K562 (cell line): Measurements from ENCODE around the gene SLC14A1. TPM values are rescaled to one million over a fixed set of nuclear protein-coding genes. Genes with fewer than 3 reads are reported as not detected.

ENCODE experiments used
- ATAC-seq: fragments of 200-7000 bp; cut with Tn5 transposase; 3 replicates; pipeline ENCODE4 v1.9.1; 2020; ENCODE audit warnings: moderate library complexity
- BruUV-seq: library from RNA; stranded (reverse); fragments of 400-500 nt; replicated peaks from 2 replicates; lab custom pipeline; 2021; lab: Mats Ljungman, UMichigan
- CTCF ChIA-PET: fragments of 300-600 bp; formaldehyde crosslinking; extraction: SDS; loops from one replicate; lab custom pipeline; 2021; ENCODE audit warnings: low intra/inter-chr PET ratio; lab: Yijun Ruan, JAX
- POLR2A ChIA-PET: fragments of 300-600, 350-650 bp; sonication (Branson Sonifier 250); formaldehyde crosslinking; extraction: SDS; loops from one replicate; lab custom pipeline; 2021; ENCODE audit warnings: antibody characterized with exemption, inconsistent platforms; lab: Yijun Ruan, JAX
- DNase-seq, 4 experiments: peaks; one replicate each; pipeline versions ENCODE4 v3.0.0 to v3.0.0-alpha.2; 2011 to 2018; ENCODE audit warnings: low spot score in 3 of 4, mixed read lengths in 3 of 4; ENCODE audit errors: extremely low read depth in 1 of 4
- FAIRE-seq: peaks from 2 replicates; lab custom pipeline; 2011; peaks lifted over from hg19 to GRCh38; lab: Jason Lieb, UNC
- H2AFZ ChIP-seq: 2 replicates; pipeline ENCODE4 v1.6.0; 2011; ENCODE audit warnings: low read depth, low read length, control low read depth, inconsistent platforms
- H3K27ac ChIP-seq: fragments of 200-600 bp; 3 replicates; pipeline ENCODE4 v1.8.0; 2011; ENCODE audit warnings: low read depth, mild to moderate bottlenecking, control low read depth, inconsistent platforms, low read length, moderate library complexity, mixed read lengths; ENCODE audit errors: extremely low read depth
- H3K27me3 ChIP-seq, 2 experiments: fragments of 300-600 bp in 1 of 2; 2 replicates in 1 of 2; 3 replicates in 1 of 2; pipeline versions ENCODE4 v1.6.0 to v1.8.0; 2011; ENCODE audit warnings: inconsistent platforms in 2 of 2, low read length in 2 of 2, mild to moderate bottlenecking in 1 of 2, mixed read lengths in 1 of 2, moderate library complexity in 1 of 2; ENCODE audit not compliant: control insufficient read depth in 2 of 2, insufficient read depth in 2 of 2
- H3K36me3 ChIP-seq: fragments of 300-600 bp; 3 replicates; pipeline ENCODE4 v1.8.0; 2011; ENCODE audit warnings: mild to moderate bottlenecking, low read length, inconsistent platforms; ENCODE audit not compliant: control insufficient read depth, insufficient read depth
- H3K4me1 ChIP-seq, 2 experiments: fragments of 200-600 bp in 1 of 2; replicated peaks in 1 of 2; 2 replicates in 1 of 2; 3 replicates in 1 of 2; pipeline versions ENCODE4 v1.5.1 to v1.8.0; 2011; ENCODE audit warnings: inconsistent platforms in 2 of 2, low read length in 2 of 2, mild to moderate bottlenecking in 1 of 2, mixed read lengths in 1 of 2, moderate library complexity in 1 of 2; ENCODE audit not compliant: control insufficient read depth in 2 of 2, insufficient read depth in 2 of 2
- H3K4me2 ChIP-seq: 2 replicates; pipeline ENCODE4 v1.6.1; 2011; ENCODE audit warnings: low read length, control low read depth, inconsistent platforms, mixed read lengths; ENCODE audit not compliant: insufficient read depth
- H3K4me3 ChIP-seq: fragments of 200-600 bp; sonication (generic), shearing (Covaris generic); 2 replicates; pipeline ENCODE4 v1.5.1; 2016; ENCODE audit warnings: control low read depth, inconsistent platforms
- H3K79me2 ChIP-seq: fragments of 200-600 bp; 3 replicates; pipeline ENCODE4 v1.8.0; 2011; ENCODE audit warnings: low read length, inconsistent platforms; ENCODE audit not compliant: control insufficient read depth, insufficient read depth
- H3K9ac ChIP-seq, 2 experiments: 2 replicates each; pipeline versions ENCODE4 v1.6.0 to v1.6.1; 2011; ENCODE audit warnings: low read depth in 2 of 2, low read length in 2 of 2, control low read depth in 1 of 2, inconsistent platforms in 1 of 2, mild to moderate bottlenecking in 1 of 2, mixed read lengths in 1 of 2; ENCODE audit not compliant: insufficient read depth in 1 of 2
- H3K9me1 ChIP-seq: one replicate; pipeline ENCODE4 v1.6.0; 2011; ENCODE audit warnings: inconsistent platforms, mild to moderate bottlenecking, low read length, moderate library complexity; ENCODE audit not compliant: control insufficient read depth, insufficient read depth
- H3K9me3 ChIP-seq: replicated peaks from 2 replicates; pipeline ENCODE4 v1.5.1; 2011; ENCODE audit warnings: low read depth, low read length, inconsistent platforms; ENCODE audit not compliant: control insufficient read depth, insufficient read depth
- H4K20me1 ChIP-seq: replicated peaks from 2 replicates; pipeline ENCODE4 v1.6.1; 2011; ENCODE audit warnings: low read length, inconsistent platforms, mixed read lengths; ENCODE audit not compliant: control insufficient read depth, insufficient read depth
- CC2D1A ChIP-seq: fragments of 450-650 bp; IDR thresholded peaks from 2 replicates; pipeline ENCODE4 v1.6.1; 2017; ENCODE audit warnings: mild to moderate bottlenecking
- ESRRA ChIP-seq: fragments of 450-650 bp; IDR thresholded peaks from 2 replicates; pipeline ENCODE4 v1.6.1; 2014; ENCODE audit warnings: low read depth, mild to moderate bottlenecking, moderate library complexity, borderline replicate concordance
- ESRRB ChIP-seq: fragments of 250-450 bp; sonication (Bioruptor Pico); IDR thresholded peaks from 2 replicates; pipeline ENCODE4 v1.5.0; 2020; ENCODE audit warnings: mild to moderate bottlenecking, moderate library complexity, borderline replicate concordance
- FOXO4 ChIP-seq: fragments of 450-650 bp; formaldehyde crosslinking; IDR thresholded peaks from 2 replicates; pipeline ENCODE4 v1.4.0; 2020; ENCODE audit warnings: mild to moderate bottlenecking, moderate library complexity
- HBP1 ChIP-seq: fragments of 450-650 bp; formaldehyde crosslinking; IDR thresholded peaks from 2 replicates; pipeline ENCODE4 v1.4.0; 2022; ENCODE audit warnings: missing genetic modification characterization
- JUN ChIP-seq, 2 experiments: sonication (generic) in 1 of 2; formaldehyde crosslinking in 1 of 2; IDR thresholded peaks; 2 replicates each; pipeline versions ENCODE4 v1.6.1 to v1.8.0; 2012 to 2022; ENCODE audit warnings: borderline replicate concordance in 2 of 2, mild to moderate bottlenecking in 2 of 2, improper control_type of control experiment in 1 of 2, low read depth in 1 of 2, low read length in 1 of 2, missing genetic modification reagents in 1 of 2
- KLF10 ChIP-seq: fragments of 250-450 bp; sonication (Bioruptor Pico); IDR thresholded peaks from 2 replicates; pipeline ENCODE4 v1.6.1; 2021; ENCODE audit warnings: matching md5 sums
- MAX ChIP-seq: sonication (generic); formaldehyde crosslinking; IDR thresholded peaks from 2 replicates; pipeline ENCODE4 v1.9.0; 2022; ENCODE audit warnings: mild to moderate bottlenecking, missing genetic modification reagents
- PHB2 ChIP-seq: fragments of 450-650 bp; IDR thresholded peaks from 2 replicates; pipeline ENCODE4 v1.6.1; 2017; ENCODE audit warnings: low read depth
- PML ChIP-seq: IDR thresholded peaks from 2 replicates; pipeline ENCODE4 v1.6.1; 2012; ENCODE audit warnings: low read length, inconsistent platforms
- SFPQ ChIP-seq: fragments of 200-400 bp; formaldehyde crosslinking; IDR thresholded peaks from 2 replicates; pipeline ENCODE4 v1.6.1; 2017; ENCODE audit warnings: mild to moderate bottlenecking, low read depth, low read length, moderate library complexity
- ZBED1 ChIP-seq: IDR thresholded peaks from 2 replicates; pipeline ENCODE4 v1.6.1; 2014
- ZC3H8 ChIP-seq: fragments of 450-650 bp; IDR thresholded peaks from 2 replicates; pipeline ENCODE4 v1.6.1; 2017
- ZNF133 ChIP-seq: fragments of 250-450 bp; sonication (Bioruptor Pico); IDR thresholded peaks from 2 replicates; pipeline ENCODE4 v1.4.0; 2020; ENCODE audit warnings: mild to moderate bottlenecking
- ZNF512 ChIP-seq: IDR thresholded peaks from 2 replicates; pipeline ENCODE4 v1.6.1; 2016; ENCODE audit warnings: missing genetic modification characterization, missing compliant biosample characterization
- WGBS: fragments of 100-300 bp; shearing (Covaris generic); methylation state at CpG from one replicate; pipeline ENCODE4 v1.1.6; 2016; ENCODE audit warnings: low coverage, mixed read lengths; ENCODE audit not compliant: insufficient coverage; ENCODE audit errors: missing lambda C conversion rate; 5-methylcytosine and 5-hydroxymethylcytosine counted together
- in situ Hi-C: fragments of 300-500 bp; cut with MboI; formaldehyde crosslinking; loops from 4 replicates; pipeline ENCODE4 v1.15.0; 2018; ENCODE audit warnings: inconsistent platforms, mixed read lengths
- intact Hi-C: fragments of 100-400 bp; cut with micrococcal nuclease; formaldehyde crosslinking; loops from 2 replicates; pipeline ENCODE4 v1.14.2; 2022
- polyA plus RNA-seq, 8 experiments: library from polyadenylated mRNA; depleted of rRNA in 4 of 8; stranded (reverse) in 5 of 8; unstranded in 3 of 8; fragments of >200 nt; fragmentation: Nextera tagmentation in 2 of 8; fragmentation: Illumina TruSeq in 1 of 8; extraction: Ambion mirVana in 2 of 8; extraction: Trizol in 1 of 8; gene quantifications; 2 replicates each; pipeline versions ENCODE4 v1.2.1 to v1.2.3, GENCODE V29; 2011 to 2014; ENCODE audit warnings: inconsistent platforms in 1 of 8, missing spikeins in 1 of 8
- total RNA-seq, 7 experiments: library from RNA; depleted of rRNA in 6 of 7; stranded (reverse); fragments of >200 nt in 6 of 7; fragmentation: Illumina TruSeq in 2 of 7; extraction: Trizol in 2 of 7; gene quantifications; 2 replicates each; pipeline versions ENCODE4 v1.2.1 to v1.2.3, GENCODE V29; 2011 to 2021; ENCODE audit warnings: low replicate concordance in 1 of 7

The SLC14A1 gene
- total and polyA plus RNA-seq, 9 of the 15 experiments (the other 6 are each of a cell fraction or from before 2014, with no cell fraction given) = 0.14 to 0.40 (median 0.20) TPM; not detected in 6

GRCh38 chr18:45678441-45678840 is 45.5 kb upstream of the SLC14A1 start:
- 66% methylated on average over 4 of the region's 4 CpGs for WGBS
- Histone ChIP-seq H3K9ac (no peak overlapping the region), H3K36me3 (no peaks in the 10 kb centered on the region), H4K20me1 (no peaks in the 10 kb centered on the region), H3K4me1 (no peaks in the 10 kb centered on the region; a peak in 1 of 5 replicates), H3K9me3 (no peaks in the 10 kb centered on the region), H3K79me2 (no peaks in the 10 kb centered on the region), H3K4me2 (no peak overlapping the region)
- no TSS peak for BruUV-seq
- FAIRE-seq (no peak), DNase-seq (no peak)
- POLR2A ChIA-PET = interaction anchor here (1.0 to 2.0 kb wide), 2 partner anchors 9 to 14 kb away, joined by 3 to 5 read pairs; no protein-coding TSS in a partner anchor
- in situ Hi-C loops = loop anchor here (10.0 kb wide), 1 partner anchor 396 kb away; the partner anchor contains the start of gene PSTPIP2
- TF ChIP-seq PHB2 = no peak
- no peak for TF ChIP-seq ZNF512 (tag)
- TF ChIP-seq ZBED1 = no peak
- TF ChIP-seq MAX (CRISPR knock-in tag) = no peak
- no peak for TF ChIP-seq JUN (IDR thresholded peaks at IDR 0.05; ENCODE audit: borderline replicate concordance, low read depth, low read length)
- TF ChIP-seq JUN (CRISPR knock-in tag; IDR thresholded peaks at IDR 0.05; ENCODE audit: borderline replicate concordance) = no peak
- TF ChIP-seq HBP1 (CRISPR knock-in tag) = no peak
- no peak for TF ChIP-seq ESRRA
- TF ChIP-seq FOXO4 = no peak
- TF ChIP-seq KLF10 (CRISPR knock-in tag) = no peak
- no peak for TF ChIP-seq PML
- TF ChIP-seq ZC3H8 = no peak
- no peak for TF ChIP-seq SFPQ
- no peak for TF ChIP-seq ZNF133
- no peak for TF ChIP-seq ESRRB (CRISPR knock-in tag)
- TF ChIP-seq CC2D1A = no peak
- TF ChIP-seq, all 486 proteins: peak for 0
- CTCF ChIA-PET = no interaction called here
- no peak overlapping the region for H3K27ac ChIP-seq
- no peaks in the 10 kb centered on the region for H3K9me1 ChIP-seq
- H3K27me3 ChIP-seq = no peaks in the 10 kb centered on the region
- ATAC-seq = no peak
- H3K4me3 ChIP-seq = no peak overlapping the region
- intact Hi-C loops = no loop called here
- no peak overlapping the region for H2AFZ ChIP-seq
